Stimulated activated CD4-positive, alpha-beta T cell treated with anti-CD3 and anti-CD28 coated beads, Interleukin-12 subunit alpha, Interleukin-12 subunit beta, amount 100 ng/mL, for 48 hours (primary cell): ENCODE results near the gene KDM3B.

Experiments
- DNase-seq, 3 donors: peaks; one replicate each; pipeline ENCODE4 v3.0.0-alpha.2; 2020; ENCODE audit warnings: low read depth in 2 of 3, low spot score in 1 of 3

KDM3B gene

GRCh38 chr5:138346889-138347288 is 5.6 kb upstream of the KDM3B start:
- DNase-seq = no peak

GRCh38 chr5:138349852-138350562 is 2.5 kb upstream of the KDM3B start:
- no peak for DNase-seq

GRCh38 chr5:138350563-138350890 is 2.0 kb upstream of the KDM3B start:
- no peak for DNase-seq

GRCh38 chr5:138351056-138351455 is 1.4 kb upstream of the KDM3B start:
- DNase-seq = no peak

- DNase-seq = no peak
Observed at GRCh38 chr5:138351517-138351916, 968 bp upstream of the KDM3B start.

GRCh38 chr5:138352722-138353559 is 456 bp downstream of the KDM3B start:
- peak in 2 of 3 donors; percentile 46 to 53 for DNase-seq

- peak in 1 of 3 donors; percentile 17 for DNase-seq
Observed at GRCh38 chr5:138353560-138354080, 1.1 kb downstream of the KDM3B start.

GRCh38 chr5:138354387-138354786 is 1.9 kb downstream of the KDM3B start:
- DNase-seq = no peak

GRCh38 chr5:138354926-138355378 is 2.5 kb downstream of the KDM3B start:
- peak; percentile 29 to 56 (median 39) for DNase-seq

GRCh38 chr5:138359621-138360020 is 7.1 kb downstream of the KDM3B start:
- DNase-seq = no peak

- DNase-seq = no peak
Observed at GRCh38 chr5:138360941-138361452, 8.5 kb downstream of the KDM3B start.

- no peak for DNase-seq
Observed at GRCh38 chr5:138364576-138364975, 12.1 kb downstream of the KDM3B start.

GRCh38 chr5:138366632-138367382 is 14.3 kb downstream of the KDM3B start:
- DNase-seq = no peak

GRCh38 chr5:138369261-138369660 is 16.8 kb downstream of the KDM3B start:
- DNase-seq = no peak

GRCh38 chr5:138369706-138370105 is 17.2 kb downstream of the KDM3B start:
- no peak for DNase-seq

GRCh38 chr5:138370537-138370936 is 18.1 kb downstream of the KDM3B start:
- no peak for DNase-seq

GRCh38 chr5:138371454-138371853 is 19.0 kb downstream of the KDM3B start:
- DNase-seq = no peak

- no peak for DNase-seq
Observed at GRCh38 chr5:138372225-138372624, 19.7 kb downstream of the KDM3B start.

GRCh38 chr5:138372653-138373052 is 20.2 kb downstream of the KDM3B start:
- DNase-seq = no peak

GRCh38 chr5:138382347-138382746 is 29.9 kb downstream of the KDM3B start:
- DNase-seq = no peak

- no peak for DNase-seq
Observed at GRCh38 chr5:138385660-138386059, 33.2 kb downstream of the KDM3B start.
